Measurements from ENCODE around the gene CDH22. TPM values are rescaled to one million over a fixed set of nuclear protein-coding genes. Genes with fewer than 3 reads are reported as not detected.
A peak's percentile ranks its signal among the peaks of the same experiment; 100 is the strongest.

The CDH22 gene
- total and polyA plus RNA-seq, 9 of the 15 experiments (the other 6 are each of a cell fraction or from before 2014, with no cell fraction given): 0.07 to 0.08 TPM; not detected in 7

DNA sequence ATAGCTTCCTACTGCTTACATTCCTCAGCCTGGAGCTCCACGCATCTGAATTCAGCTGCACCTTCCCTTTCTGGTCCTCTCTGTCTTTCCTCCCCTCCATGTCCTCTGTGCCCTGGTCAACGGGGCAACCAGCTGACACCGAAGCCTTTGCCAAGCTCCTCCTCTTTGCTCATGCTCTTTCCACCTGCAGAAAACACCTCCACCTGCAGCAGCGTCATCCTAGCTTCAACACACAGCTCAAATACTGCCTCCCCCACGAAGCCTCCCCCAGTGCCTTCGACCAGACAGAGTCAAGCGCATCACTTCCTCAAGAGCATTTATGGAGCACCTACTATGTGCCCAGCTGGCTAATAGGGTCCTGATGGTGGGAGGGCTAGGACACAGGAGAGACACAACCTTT, 9.2 kb downstream of the CDH22 start:
- in situ Hi-C loops (cut with MboI) (no loop called here), intact Hi-C loops (cut with micrococcal nuclease) (no loop called here)
- Histone ChIP-seq H3K36me3 (ENCODE audit: control insufficient read depth, insufficient read depth, low read length) (no peaks in the 10 kb centered on the region), H3K9me1 (ENCODE audit: control insufficient read depth, insufficient read depth, low read length) (no peaks in the 10 kb centered on the region), H3K9me3 (replicated peaks; ENCODE audit: control insufficient read depth, insufficient read depth, low read depth, low read length) (no peaks in the 10 kb centered on the region), H3K9ac (ENCODE audit: insufficient read depth in 1 of 2, low read depth in 2 of 2, low read length in 2 of 2) (no peak overlapping the region), H2AFZ (ENCODE audit: low read depth, low read length) (no peak overlapping the region), H3K4me1 (replicated peaks in 1 of 2; ENCODE audit: control insufficient read depth in 2 of 2, insufficient read depth in 2 of 2, low read length in 2 of 2) (no peaks in the 10 kb centered on the region), H3K4me3 (no peak overlapping the region), H3K4me2 (ENCODE audit: insufficient read depth, low read length) (no peak overlapping the region), H3K27me3 (ENCODE audit: control insufficient read depth in 2 of 2, insufficient read depth in 2 of 2, low read length in 2 of 2) (peaks cover 7 to 55% of the 10 kb centered on the region in 2 experiments; a peak in 3 of 5 replicates), H4K20me1 (replicated peaks; ENCODE audit: control insufficient read depth, insufficient read depth, low read length) (0 out of 2 replicates have a peak, but pooled peaks cover 2% of the 10 kb centered on the region), H3K79me2 (ENCODE audit: control insufficient read depth, insufficient read depth, low read length) (no peaks in the 10 kb centered on the region), H3K27ac (ENCODE audit: extremely low read depth, low read depth, low read length) (no peak overlapping the region)
- BruUV-seq (replicated peaks): no TSS peak
- TF ChIP-seq KDM1A (IDR thresholded peaks at IDR 0.05) (no peak), ZKSCAN1 (IDR thresholded peaks at IDR 0.05; ENCODE audit: low read depth, low read length) (peak; percentile 69)
- WGBS (ENCODE audit: insufficient coverage, low coverage, missing lambda C conversion rate): 0% methylated on average over 7 of the region's 7 CpGs
- no peak for FAIRE-seq
- ATAC-seq: no peak
- CTCF ChIA-PET (ENCODE audit: low intra/inter-chr PET ratio): no interaction called here
- POLR2A ChIA-PET: interaction anchor here (1.0 kb wide), 1 partner anchor 64 kb away, joined by 3 read pairs; no protein-coding TSS in a partner anchor
- no peak for DNase-seq (ENCODE audit: extremely low read depth in 1 of 4, low spot score in 3 of 4)

- Histone ChIP-seq H3K27ac (ENCODE audit: extremely low read depth, low read depth, low read length) (no peak overlapping the region), H3K79me2 (ENCODE audit: control insufficient read depth, insufficient read depth, low read length) (no peaks in the 10 kb centered on the region), H3K9ac (ENCODE audit: insufficient read depth in 1 of 2, low read depth in 2 of 2, low read length in 2 of 2) (no peak overlapping the region), H2AFZ (ENCODE audit: low read depth, low read length) (no peak overlapping the region), H3K9me3 (replicated peaks; ENCODE audit: control insufficient read depth, insufficient read depth, low read depth, low read length) (no peaks in the 10 kb centered on the region), H3K27me3 (ENCODE audit: control insufficient read depth in 2 of 2, insufficient read depth in 2 of 2, low read length in 2 of 2) (peaks cover 7 to 54% of the 10 kb centered on the region in 2 experiments; a peak in 3 of 5 replicates), H3K4me3 (no peak overlapping the region), H4K20me1 (replicated peaks; ENCODE audit: control insufficient read depth, insufficient read depth, low read length) (0 out of 2 replicates have a peak, but pooled peaks cover 2% of the 10 kb centered on the region), H3K4me2 (ENCODE audit: insufficient read depth, low read length) (no peak overlapping the region), H3K4me1 (replicated peaks in 1 of 2; ENCODE audit: control insufficient read depth in 2 of 2, insufficient read depth in 2 of 2, low read length in 2 of 2) (no peaks in the 10 kb centered on the region), H3K36me3 (ENCODE audit: control insufficient read depth, insufficient read depth, low read length) (no peaks in the 10 kb centered on the region), H3K9me1 (ENCODE audit: control insufficient read depth, insufficient read depth, low read length) (no peaks in the 10 kb centered on the region)
- no TSS peak for BruUV-seq (replicated peaks)
- ChIA-PET CTCF (ENCODE audit: low intra/inter-chr PET ratio) (no interaction called here), POLR2A (interaction anchor here (1.0 kb wide), 1 partner anchor 65 kb away, joined by 3 read pairs; no protein-coding TSS in a partner anchor)
- in situ Hi-C loops (cut with MboI): no loop called here
- FAIRE-seq: no peak
- intact Hi-C loops (cut with micrococcal nuclease): no loop called here
- 2% methylated on average over 3 of the region's 3 CpGs for WGBS (ENCODE audit: insufficient coverage, low coverage, missing lambda C conversion rate)
- DNase-seq (ENCODE audit: extremely low read depth in 1 of 4, low spot score in 3 of 4): no peak
- TF ChIP-seq ZKSCAN1 (IDR thresholded peaks at IDR 0.05; ENCODE audit: low read depth, low read length) (peak; percentile 75; the same call in 1 of the 2 replicates), ZNF224 (CRISPR knock-in tag; IDR thresholded peaks at IDR 0.05) (no peak)
- no peak for ATAC-seq
Observed at GRCh38 chr20:46298374-46298773, 9.9 kb downstream of the CDH22 start.
